HUES6 (cell line): ENCODE measurements around the gene CADM2.

Experiments used
- H3K27ac ChIP-seq: 2 replicates; pipeline ENCODE4 v1.7.0; 2013; ENCODE audit warnings: low read depth, mild to moderate bottlenecking, low read length, inconsistent platforms
- H3K27me3 ChIP-seq: 2 replicates; pipeline ENCODE4 v1.6.1; 2013; ENCODE audit warnings: low read length; ENCODE audit not compliant: control insufficient read depth, insufficient read depth
- H3K36me3 ChIP-seq: 2 replicates; pipeline ENCODE4 v1.6.1; 2013; ENCODE audit warnings: low read length; ENCODE audit not compliant: control insufficient read depth, insufficient read depth
- H3K4me1 ChIP-seq: 2 replicates; pipeline ENCODE4 v1.6.1; 2013; ENCODE audit warnings: low read length; ENCODE audit not compliant: control insufficient read depth, insufficient read depth
- H3K4me3 ChIP-seq: 2 replicates; pipeline ENCODE4 v1.5.1; 2013; ENCODE audit warnings: low read depth, low read length
- H3K9ac ChIP-seq: one replicate; pipeline ENCODE4 v1.6.1; 2013; ENCODE audit warnings: mild to moderate bottlenecking, low read length
- H3K9me3 ChIP-seq: 2 replicates; pipeline ENCODE4 v1.6.1; 2013; ENCODE audit warnings: low read depth, low read length; ENCODE audit not compliant: control insufficient read depth, insufficient read depth

CADM2 gene

GRCh38 chr3:85584779-85585356 is 626.1 kb downstream of the CADM2 start:
- Histone ChIP-seq H3K4me1 (no peaks in the 10 kb centered on the region; the same call in 1 of the 2 replicates), H3K9me3 (no peaks in the 10 kb centered on the region), H3K27ac (no peak overlapping the region), H3K9ac (no peak overlapping the region), H3K27me3 (no peaks in the 10 kb centered on the region), H3K4me3 (no peak overlapping the region), H3K36me3 (no peaks in the 10 kb centered on the region)

- no peaks in the 10 kb centered on the region; the same call in 1 of the 2 replicates for H3K4me1 ChIP-seq
- H3K36me3 ChIP-seq, result no peaks in the 10 kb centered on the region
- H3K4me3 ChIP-seq, result no peak overlapping the region
- H3K27ac ChIP-seq, result no peak overlapping the region
- H3K9me3 ChIP-seq, result no peaks in the 10 kb centered on the region
- no peak overlapping the region for H3K9ac ChIP-seq
- no peaks in the 10 kb centered on the region for H3K27me3 ChIP-seq
These were observed 627.2 kb downstream of the CADM2 start for GRCh38 chr3:85586018-85586417.

GRCh38 chr3:85589145-85589544 is 630.4 kb downstream of the CADM2 start:
- Histone ChIP-seq H3K27ac (no peak overlapping the region), H3K9ac (no peak overlapping the region), H3K4me1 (no peaks in the 10 kb centered on the region; the same call in 1 of the 2 replicates), H3K27me3 (no peaks in the 10 kb centered on the region), H3K4me3 (no peak overlapping the region), H3K36me3 (no peaks in the 10 kb centered on the region), H3K9me3 (no peaks in the 10 kb centered on the region)

GRCh38 chr3:85591451-85591850 is 632.7 kb downstream of the CADM2 start:
- H3K4me1 ChIP-seq, result no peaks in the 10 kb centered on the region
- H3K36me3 ChIP-seq, result no peaks in the 10 kb centered on the region
- no peaks in the 10 kb centered on the region for H3K27me3 ChIP-seq
- H3K9ac ChIP-seq, result no peak overlapping the region
- H3K4me3 ChIP-seq, result no peak overlapping the region
- H3K9me3 ChIP-seq, result no peaks in the 10 kb centered on the region
- no peak overlapping the region for H3K27ac ChIP-seq

- H3K4me3 ChIP-seq, result no peak overlapping the region
- H3K27me3 ChIP-seq, result no peaks in the 10 kb centered on the region
- no peak overlapping the region for H3K9ac ChIP-seq
- no peaks in the 10 kb centered on the region for H3K9me3 ChIP-seq
- no peaks in the 10 kb centered on the region for H3K36me3 ChIP-seq
- H3K27ac ChIP-seq, result no peak overlapping the region
- H3K4me1 ChIP-seq, result no peaks in the 10 kb centered on the region
These were observed 633.5 kb downstream of the CADM2 start for GRCh38 chr3:85592256-85592655.

- no peak overlapping the region for H3K9ac ChIP-seq
- no peaks in the 10 kb centered on the region for H3K36me3 ChIP-seq
- H3K27ac ChIP-seq, result no peak overlapping the region
- H3K27me3 ChIP-seq, result no peaks in the 10 kb centered on the region
- H3K9me3 ChIP-seq, result no peaks in the 10 kb centered on the region
- H3K4me3 ChIP-seq, result no peak overlapping the region
- H3K4me1 ChIP-seq, result no peaks in the 10 kb centered on the region
These were observed 635.9 kb downstream of the CADM2 start for GRCh38 chr3:85594676-85595075.

- H3K4me1 ChIP-seq, result no peaks in the 10 kb centered on the region
- H3K9ac ChIP-seq, result no peak overlapping the region
- H3K36me3 ChIP-seq, result no peaks in the 10 kb centered on the region
- H3K27me3 ChIP-seq, result no peaks in the 10 kb centered on the region
- no peaks in the 10 kb centered on the region for H3K9me3 ChIP-seq
- H3K27ac ChIP-seq, result no peak overlapping the region
- no peak overlapping the region for H3K4me3 ChIP-seq
These were observed 644.6 kb downstream of the CADM2 start for GRCh38 chr3:85603378-85603777.

- H3K36me3 ChIP-seq, result no peaks in the 10 kb centered on the region
- no peaks in the 10 kb centered on the region for H3K4me1 ChIP-seq
- no peaks in the 10 kb centered on the region for H3K27me3 ChIP-seq
- no peak overlapping the region for H3K27ac ChIP-seq
- H3K4me3 ChIP-seq, result no peak overlapping the region
- H3K9ac ChIP-seq, result no peak overlapping the region
- no peaks in the 10 kb centered on the region for H3K9me3 ChIP-seq
These were observed 645.9 kb downstream of the CADM2 start for GRCh38 chr3:85604641-85605040.

- no peak overlapping the region for H3K4me3 ChIP-seq
- H3K36me3 ChIP-seq, result no peaks in the 10 kb centered on the region
- no peaks in the 10 kb centered on the region for H3K4me1 ChIP-seq
- H3K9me3 ChIP-seq, result no peaks in the 10 kb centered on the region
- H3K27ac ChIP-seq, result no peak overlapping the region
- H3K27me3 ChIP-seq, result no peaks in the 10 kb centered on the region
- no peak overlapping the region for H3K9ac ChIP-seq
These were observed 646.3 kb downstream of the CADM2 start for GRCh38 chr3:85605066-85605465.

GRCh38 chr3:85626662-85627061 is 667.9 kb downstream of the CADM2 start:
- Histone ChIP-seq H3K4me1 (peaks cover 15% of the 10 kb centered on the region), H3K27me3 (no peaks in the 10 kb centered on the region), H3K36me3 (no peaks in the 10 kb centered on the region), H3K9ac (no peak overlapping the region), H3K27ac (no peak overlapping the region), H3K9me3 (no peaks in the 10 kb centered on the region), H3K4me3 (no peak overlapping the region)

GRCh38 chr3:85627932-85628331 is 669.1 kb downstream of the CADM2 start:
- H3K9ac ChIP-seq, result no peak overlapping the region
- no peaks in the 10 kb centered on the region for H3K9me3 ChIP-seq
- H3K4me3 ChIP-seq, result no peak overlapping the region
- peaks cover 15% of the 10 kb centered on the region for H3K4me1 ChIP-seq
- H3K27me3 ChIP-seq, result no peaks in the 10 kb centered on the region
- no peaks in the 10 kb centered on the region for H3K36me3 ChIP-seq
- no peak overlapping the region for H3K27ac ChIP-seq

- H3K27ac ChIP-seq, result no peak overlapping the region
- no peaks in the 10 kb centered on the region for H3K9me3 ChIP-seq
- no peak overlapping the region for H3K4me3 ChIP-seq
- H3K4me1 ChIP-seq, result peaks cover 15% of the 10 kb centered on the region
- H3K27me3 ChIP-seq, result no peaks in the 10 kb centered on the region
- H3K36me3 ChIP-seq, result no peaks in the 10 kb centered on the region
- no peak overlapping the region for H3K9ac ChIP-seq
These were observed 672.3 kb downstream of the CADM2 start for GRCh38 chr3:85631070-85631469.
